IMR-90 (cell line): ENCODE measurements around the gene FMNL1.

Experiments used
- POLR2A ChIP-seq: IDR thresholded peaks from 2 replicates; pipeline ENCODE4 v1.6.1; 2012; ENCODE audit warnings: mild to moderate bottlenecking, low read depth, low read length
- TF ChIP-seq, protein P1 (sequence below): conservative IDR thresholded peaks from 2 replicates; pipeline ENCODE4 v1.5.1; 2012; ENCODE audit warnings: mild to moderate bottlenecking, low read depth, low read length, improper control_type of control experiment
- TF ChIP-seq, protein P2 (sequence below): fragments of 150-350 bp; IDR thresholded peaks from 2 replicates; pipeline ENCODE4 v1.6.1; 2017; ENCODE audit warnings: mild to moderate bottlenecking, antibody characterized with exemption, low read length, low read depth

DNA sequence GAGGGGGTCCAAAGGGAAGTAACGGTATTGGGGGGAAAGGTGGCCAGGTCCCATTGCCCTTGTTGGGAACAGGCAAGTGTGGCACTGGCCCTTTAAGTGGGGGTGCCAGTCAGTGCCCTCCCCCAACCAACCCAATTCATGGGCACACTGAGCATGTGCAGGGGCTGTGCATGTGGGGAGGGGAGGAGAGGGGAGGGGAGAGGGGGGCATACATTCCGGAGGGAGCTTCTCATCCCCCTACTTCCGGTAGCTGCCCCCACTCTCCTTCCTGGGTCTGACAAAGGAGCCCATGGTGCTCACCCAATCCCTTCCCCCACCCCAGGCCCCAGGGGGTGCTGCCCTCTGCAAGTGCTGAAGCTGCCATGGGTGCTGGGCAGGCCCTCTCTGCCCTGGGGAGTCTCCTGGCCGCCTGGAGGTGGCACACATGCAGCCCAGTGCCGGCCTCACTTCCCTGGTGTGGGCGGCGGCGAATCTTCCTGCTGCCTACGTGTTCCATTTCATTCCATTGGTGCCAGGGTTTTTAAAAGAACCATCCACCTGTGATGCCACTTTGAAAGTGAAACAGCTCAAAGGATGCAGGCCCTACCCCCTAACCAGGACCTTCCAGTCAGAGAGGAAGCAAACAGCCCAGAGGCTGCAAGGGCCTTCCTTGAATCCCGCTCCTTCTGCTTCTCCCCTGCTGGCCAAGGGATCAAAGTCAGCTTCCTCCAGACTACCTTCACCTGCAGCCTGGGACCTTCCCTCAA, 49.0 kb upstream of the FMNL1 start:
- TF ChIP-seq, protein P1, sequence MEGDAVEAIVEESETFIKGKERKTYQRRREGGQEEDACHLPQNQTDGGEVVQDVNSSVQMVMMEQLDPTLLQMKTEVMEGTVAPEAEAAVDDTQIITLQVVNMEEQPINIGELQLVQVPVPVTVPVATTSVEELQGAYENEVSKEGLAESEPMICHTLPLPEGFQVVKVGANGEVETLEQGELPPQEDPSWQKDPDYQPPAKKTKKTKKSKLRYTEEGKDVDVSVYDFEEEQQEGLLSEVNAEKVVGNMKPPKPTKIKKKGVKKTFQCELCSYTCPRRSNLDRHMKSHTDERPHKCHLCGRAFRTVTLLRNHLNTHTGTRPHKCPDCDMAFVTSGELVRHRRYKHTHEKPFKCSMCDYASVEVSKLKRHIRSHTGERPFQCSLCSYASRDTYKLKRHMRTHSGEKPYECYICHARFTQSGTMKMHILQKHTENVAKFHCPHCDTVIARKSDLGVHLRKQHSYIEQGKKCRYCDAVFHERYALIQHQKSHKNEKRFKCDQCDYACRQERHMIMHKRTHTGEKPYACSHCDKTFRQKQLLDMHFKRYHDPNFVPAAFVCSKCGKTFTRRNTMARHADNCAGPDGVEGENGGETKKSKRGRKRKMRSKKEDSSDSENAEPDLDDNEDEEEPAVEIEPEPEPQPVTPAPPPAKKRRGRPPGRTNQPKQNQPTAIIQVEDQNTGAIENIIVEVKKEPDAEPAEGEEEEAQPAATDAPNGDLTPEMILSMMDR = no peak
- no peak for TF ChIP-seq POLR2A
- TF ChIP-seq, protein P2, sequence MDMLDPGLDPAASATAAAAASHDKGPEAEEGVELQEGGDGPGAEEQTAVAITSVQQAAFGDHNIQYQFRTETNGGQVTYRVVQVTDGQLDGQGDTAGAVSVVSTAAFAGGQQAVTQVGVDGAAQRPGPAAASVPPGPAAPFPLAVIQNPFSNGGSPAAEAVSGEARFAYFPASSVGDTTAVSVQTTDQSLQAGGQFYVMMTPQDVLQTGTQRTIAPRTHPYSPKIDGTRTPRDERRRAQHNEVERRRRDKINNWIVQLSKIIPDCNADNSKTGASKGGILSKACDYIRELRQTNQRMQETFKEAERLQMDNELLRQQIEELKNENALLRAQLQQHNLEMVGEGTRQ = no peak
